ENCODE measurements around the gene MID1.

- TF ChIP-seq TP53 (CRISPR knock-in tag; IDR thresholded peaks at IDR 0.05) (no peak), REST (IDR thresholded peaks at IDR 0.05) (no peak), POLR2A (IDR thresholded peaks at IDR 0.05; ENCODE audit: low read length) (peak; percentile 36; the same call in 1 of the 2 replicates), CTCF (IDR thresholded peaks at IDR 0.05) (no peak), NPAS2 (CRISPR knock-in tag; IDR thresholded peaks at IDR 0.05; ENCODE audit: borderline replicate concordance) (no peak), MAX (IDR thresholded peaks at IDR 0.05) (peak; percentile 47), NR3C1 (IDR thresholded peaks at IDR 0.05) (no peak), CHD4 (IDR thresholded peaks at IDR 0.05; ENCODE audit: borderline replicate concordance) (no peak), SREBF2 (IDR thresholded peaks at IDR 0.05) (no peak), KDM5A (IDR thresholded peaks at IDR 0.05) (no peak), RFX5 (IDR thresholded peaks at IDR 0.05) (no peak), MAZ (IDR thresholded peaks at IDR 0.05; ENCODE audit: borderline replicate concordance, low read depth, low read length) (no peak), BHLHE40 (IDR thresholded peaks at IDR 0.05; ENCODE audit: low read depth, low read length) (no peak)
- TF ChIP-seq, protein P1, sequence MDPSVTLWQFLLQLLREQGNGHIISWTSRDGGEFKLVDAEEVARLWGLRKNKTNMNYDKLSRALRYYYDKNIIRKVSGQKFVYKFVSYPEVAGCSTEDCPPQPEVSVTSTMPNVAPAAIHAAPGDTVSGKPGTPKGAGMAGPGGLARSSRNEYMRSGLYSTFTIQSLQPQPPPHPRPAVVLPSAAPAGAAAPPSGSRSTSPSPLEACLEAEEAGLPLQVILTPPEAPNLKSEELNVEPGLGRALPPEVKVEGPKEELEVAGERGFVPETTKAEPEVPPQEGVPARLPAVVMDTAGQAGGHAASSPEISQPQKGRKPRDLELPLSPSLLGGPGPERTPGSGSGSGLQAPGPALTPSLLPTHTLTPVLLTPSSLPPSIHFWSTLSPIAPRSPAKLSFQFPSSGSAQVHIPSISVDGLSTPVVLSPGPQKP (IDR thresholded peaks at IDR 0.05; ENCODE audit: low read depth, low read length), result no peak
These were observed at the start of gene MID1 for GRCh38 chrX:10620121-10620699.
